ENCODE results near the gene PRDM15. TPM values are rescaled to one million over a fixed set of nuclear protein-coding genes. Genes with fewer than 3 reads are reported as not detected.

Gene PRDM15
- total and polyA plus RNA-seq, 4 donors, result 1.2 to 5.7 (median 2.1) TPM

GRCh38 chr21:41774467-41775148 lies 104.5 kb downstream of the PRDM15 start:
- TF ChIP-seq SP1 (IDR thresholded peaks at IDR 0.05) (no peak), FOXA2 (IDR thresholded peaks at IDR 0.05) (no peak), NR2F2 (IDR thresholded peaks at IDR 0.05) (no peak), JUND (IDR thresholded peaks at IDR 0.05) (no peak), RAD21 (IDR thresholded peaks at IDR 0.05) (no peak), HNF4G (IDR thresholded peaks at IDR 0.05) (no peak), GABPA (IDR thresholded peaks at IDR 0.05 in 1 of 2, conservative IDR thresholded peaks at IDR 0.05 in 1 of 2) (no peak), CTCF (IDR thresholded peaks at IDR 0.05; ENCODE audit: low read depth, low read length, missing input control) (no peak), FOXA1 (IDR thresholded peaks at IDR 0.05) (no peak), RXRA (IDR thresholded peaks at IDR 0.05) (no peak), YY1 (IDR thresholded peaks at IDR 0.05) (no peak), ATF3 (IDR thresholded peaks at IDR 0.05) (no peak), TAF1 (conservative IDR thresholded peaks at IDR 0.05) (no peak), REST (IDR thresholded peaks at IDR 0.05) (no peak), ZBTB33 (IDR thresholded peaks at IDR 0.05) (no peak), EGR1 (IDR thresholded peaks at IDR 0.05; ENCODE audit: low read depth in 2 of 2) (no peak), HNF4A (conservative IDR thresholded peaks at IDR 0.05) (no peak), MAX (IDR thresholded peaks at IDR 0.05) (no peak)
- Histone ChIP-seq H3K9me3 (ENCODE audit: control insufficient read depth in 4 of 4, low read length in 3 of 4) (no peaks in the 10 kb centered on the region), H3K27me3 (ENCODE audit: control insufficient read depth in 4 of 4, insufficient read depth in 4 of 4, low read length in 3 of 4) (no peaks in the 10 kb centered on the region), H3K27ac (ENCODE audit: low read depth in 1 of 2, low read length in 2 of 2) (no peak overlapping the region), H3K9ac (ENCODE audit: low read depth in 1 of 2, low read length in 2 of 2) (no peak overlapping the region), H3K4me3 (ENCODE audit: low read depth in 1 of 3, low read length in 3 of 3) (no peak overlapping the region), H3K4me1 (ENCODE audit: control insufficient read depth in 4 of 4, insufficient read depth in 4 of 4, low read length in 3 of 4) (peaks cover 0 to 12% (median 3%) of the 10 kb centered on the region in 4 donors), H3K36me3 (ENCODE audit: control insufficient read depth in 4 of 4, insufficient read depth in 3 of 4, low read depth in 1 of 4, low read length in 3 of 4) (no peaks in the 10 kb centered on the region)
- 61% methylated on average over 10 of the region's 10 CpGs for WGBS
- no peak for DNase-seq (ENCODE audit: low spot score)

Data from liver (tissue), 9 donors.